Osteoblast (primary cell): ENCODE results near the gene SPTBN5. TPM values are rescaled to one million over a fixed set of nuclear protein-coding genes. Genes with fewer than 3 reads are reported as not detected.

Experiments used
- DNase-seq: peaks from one replicate; pipeline ENCODE4 v3.0.0; 2011; ENCODE audit warnings: low spot score, mixed read lengths; ENCODE audit not compliant: insufficient read length; ENCODE audit errors: missing footprints
- H2AFZ ChIP-seq: 2 replicates; pipeline ENCODE4 v1.6.0; 2011; ENCODE audit warnings: mild to moderate bottlenecking, low read length
- H3K27ac ChIP-seq: 2 replicates; pipeline ENCODE4 v1.5.1; 2011; ENCODE audit warnings: mild to moderate bottlenecking, low read depth, low read length, moderate library complexity
- H3K27me3 ChIP-seq: 2 replicates; pipeline ENCODE4 v1.6.0; 2012; ENCODE audit warnings: mild to moderate bottlenecking, control low read depth, inconsistent platforms, low read length, moderate library complexity; ENCODE audit not compliant: insufficient read depth
- H3K36me3 ChIP-seq: 2 replicates; pipeline ENCODE4 v1.5.1; 2011; ENCODE audit warnings: mild to moderate bottlenecking, low read length, control low read depth, moderate library complexity; ENCODE audit not compliant: insufficient read depth
- H3K4me1 ChIP-seq: 2 replicates; pipeline ENCODE4 v1.5.1; 2011; ENCODE audit warnings: mild to moderate bottlenecking, low read length, control low read depth, moderate library complexity; ENCODE audit not compliant: insufficient read depth
- H3K4me2 ChIP-seq: 2 replicates; pipeline ENCODE4 v1.6.0; 2011; ENCODE audit warnings: mild to moderate bottlenecking, low read length; ENCODE audit not compliant: insufficient read depth
- H3K4me3 ChIP-seq: fragments of 200-600 bp; sonication (generic); 3 replicates; pipeline ENCODE4 v1.5.1; 2012; ENCODE audit warnings: mild to moderate bottlenecking, low read length, inconsistent platforms; ENCODE audit not compliant: insufficient read depth
- H3K79me2 ChIP-seq: 2 replicates; pipeline ENCODE4 v1.6.0; 2012; ENCODE audit warnings: mild to moderate bottlenecking, low read length, control low read depth, inconsistent platforms; ENCODE audit not compliant: insufficient read depth
- H3K9me3 ChIP-seq: 2 replicates; pipeline ENCODE4 v1.5.1; 2011; ENCODE audit warnings: low read depth, low read length, control low read depth
- H4K20me1 ChIP-seq: 2 replicates; pipeline ENCODE4 v1.6.0; 2012; ENCODE audit warnings: mild to moderate bottlenecking, low read length, control low read depth; ENCODE audit not compliant: insufficient read depth
- total RNA-seq: library from RNA; depleted of rRNA; stranded (reverse); fragments of >200 nt; gene quantifications from 2 replicates; pipeline ENCODE4 v1.2.3, GENCODE V29; 2012
- TF ChIP-seq, protein P1 (sequence below): IDR thresholded peaks from 2 replicates; pipeline ENCODE4 v1.5.1; 2011; ENCODE audit warnings: mild to moderate bottlenecking, low read depth, low read length, moderate library complexity; ENCODE audit errors: extremely low read depth

Gene SPTBN5
- total RNA-seq, 1 donor = 0.36 TPM

DNA sequence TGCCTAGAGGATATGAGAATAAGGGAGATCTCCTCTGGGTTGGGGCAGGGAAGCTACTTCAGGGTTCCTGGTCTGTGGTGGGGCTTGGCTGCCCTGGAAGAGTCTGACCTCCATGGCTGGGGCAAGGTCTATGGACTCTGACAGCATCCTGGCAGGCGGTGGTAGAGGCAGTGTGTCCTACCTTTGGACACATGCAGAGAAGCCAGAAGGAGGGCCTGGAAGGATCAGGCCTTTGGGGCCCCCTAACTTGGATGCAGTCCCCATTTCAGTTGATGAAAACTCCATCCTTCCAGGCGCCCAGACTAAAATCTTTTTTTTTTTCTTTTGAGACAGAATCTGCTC is 10.4 kb downstream of the SPTBN5 start:
- TF ChIP-seq, protein P1, sequence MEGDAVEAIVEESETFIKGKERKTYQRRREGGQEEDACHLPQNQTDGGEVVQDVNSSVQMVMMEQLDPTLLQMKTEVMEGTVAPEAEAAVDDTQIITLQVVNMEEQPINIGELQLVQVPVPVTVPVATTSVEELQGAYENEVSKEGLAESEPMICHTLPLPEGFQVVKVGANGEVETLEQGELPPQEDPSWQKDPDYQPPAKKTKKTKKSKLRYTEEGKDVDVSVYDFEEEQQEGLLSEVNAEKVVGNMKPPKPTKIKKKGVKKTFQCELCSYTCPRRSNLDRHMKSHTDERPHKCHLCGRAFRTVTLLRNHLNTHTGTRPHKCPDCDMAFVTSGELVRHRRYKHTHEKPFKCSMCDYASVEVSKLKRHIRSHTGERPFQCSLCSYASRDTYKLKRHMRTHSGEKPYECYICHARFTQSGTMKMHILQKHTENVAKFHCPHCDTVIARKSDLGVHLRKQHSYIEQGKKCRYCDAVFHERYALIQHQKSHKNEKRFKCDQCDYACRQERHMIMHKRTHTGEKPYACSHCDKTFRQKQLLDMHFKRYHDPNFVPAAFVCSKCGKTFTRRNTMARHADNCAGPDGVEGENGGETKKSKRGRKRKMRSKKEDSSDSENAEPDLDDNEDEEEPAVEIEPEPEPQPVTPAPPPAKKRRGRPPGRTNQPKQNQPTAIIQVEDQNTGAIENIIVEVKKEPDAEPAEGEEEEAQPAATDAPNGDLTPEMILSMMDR = no peak
- H4K20me1 ChIP-seq = no peaks in the 10 kb centered on the region
- H3K27me3 ChIP-seq = peaks cover 9% of the 10 kb centered on the region
- H3K9me3 ChIP-seq = no peaks in the 10 kb centered on the region
- no peak overlapping the region for H3K4me2 ChIP-seq
- no peaks in the 10 kb centered on the region for H3K4me1 ChIP-seq
- H3K27ac ChIP-seq = no peak overlapping the region
- no peaks in the 10 kb centered on the region for H3K36me3 ChIP-seq
- DNase-seq = peak; percentile 73
- no peaks in the 10 kb centered on the region for H3K79me2 ChIP-seq
- H3K4me3 ChIP-seq = no peak overlapping the region
- no peak overlapping the region for H2AFZ ChIP-seq

DNA sequence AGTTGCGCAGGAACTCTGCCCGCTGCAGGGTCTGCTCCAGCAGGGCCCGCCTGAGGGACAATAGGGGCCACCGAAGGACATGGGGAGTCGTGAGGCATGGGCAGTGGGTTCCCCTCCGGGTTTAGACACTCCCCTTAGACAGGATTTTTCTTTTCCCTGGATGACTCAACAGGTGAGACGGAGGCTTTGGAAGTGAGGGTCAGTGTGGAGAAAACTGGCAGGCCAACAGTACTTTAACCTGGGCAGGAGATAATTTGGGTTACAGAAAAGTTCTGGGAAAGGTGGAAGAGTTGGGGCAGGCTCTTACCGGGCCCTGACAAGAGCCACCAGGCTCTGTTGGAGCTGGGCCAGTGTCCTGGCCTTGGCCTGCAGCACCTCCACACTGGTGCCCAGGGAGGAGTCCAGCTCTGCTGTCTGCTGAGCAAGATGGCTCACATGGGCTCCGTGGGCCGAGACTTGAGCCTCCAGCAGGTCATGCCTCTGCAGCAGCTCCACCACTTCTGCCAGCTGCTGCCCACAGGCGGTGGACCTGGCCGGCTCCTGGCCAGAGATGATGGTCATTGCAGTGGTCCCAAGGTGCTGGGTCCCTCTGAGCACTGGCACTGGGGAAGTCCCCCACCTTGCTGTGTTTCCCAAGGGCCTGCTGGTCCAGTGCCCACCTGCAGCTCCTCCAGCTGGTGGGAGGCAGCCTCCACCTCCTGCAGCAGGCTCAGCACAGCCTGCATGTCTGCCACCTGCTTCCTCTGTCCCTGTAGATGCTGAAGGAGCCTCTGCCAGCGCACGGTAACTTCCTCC is 11.0 kb downstream of the SPTBN5 start:
- Histone ChIP-seq H3K4me1 (no peaks in the 10 kb centered on the region), H3K79me2 (no peaks in the 10 kb centered on the region), H3K27ac (no peak overlapping the region), H3K27me3 (peaks cover 9% of the 10 kb centered on the region), H3K4me3 (no peak overlapping the region), H4K20me1 (no peaks in the 10 kb centered on the region), H3K4me2 (no peak overlapping the region), H3K36me3 (no peaks in the 10 kb centered on the region), H3K9me3 (no peaks in the 10 kb centered on the region), H2AFZ (no peak overlapping the region)
- peak; percentile 69 for DNase-seq
- TF ChIP-seq, protein P1 = no peak

DNA sequence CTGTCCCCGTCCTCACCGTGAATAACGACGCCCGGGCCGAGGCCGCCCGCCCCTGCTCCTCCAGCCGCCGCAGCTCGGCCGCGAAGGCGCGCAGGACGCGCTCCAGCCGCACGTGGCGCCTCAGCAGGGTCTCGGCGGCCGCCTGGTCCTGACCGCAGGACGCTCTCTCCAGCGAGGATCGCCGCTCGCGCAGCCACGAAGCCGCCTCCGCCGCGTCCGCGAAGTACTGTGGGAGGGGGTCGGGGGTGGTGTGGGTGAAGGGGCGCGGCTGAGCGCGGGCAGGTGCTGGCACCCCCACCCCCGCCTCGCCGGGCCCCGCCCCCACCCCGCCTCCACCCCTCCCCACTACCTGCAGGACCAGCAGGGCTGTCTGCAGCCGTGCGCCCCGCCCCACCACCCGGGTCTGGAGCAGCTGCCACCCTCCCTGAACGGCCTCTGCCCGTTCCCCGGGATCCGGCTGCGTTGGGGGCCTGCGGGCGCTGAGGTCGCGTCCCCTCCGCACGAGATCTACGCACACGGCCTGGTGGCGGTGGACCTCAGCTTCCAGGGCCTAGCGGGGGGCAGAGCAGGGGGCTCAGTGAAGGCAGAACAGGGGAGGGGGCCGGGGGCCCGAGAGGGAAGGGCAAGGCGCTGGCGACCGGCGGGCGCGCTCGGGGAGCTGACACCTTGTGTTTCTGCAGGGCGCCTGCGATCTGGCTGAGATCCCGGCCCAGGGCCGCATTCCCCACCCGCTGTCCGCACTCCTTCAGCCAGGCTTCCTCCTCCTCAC is 11.7 kb downstream of the SPTBN5 start:
- Histone ChIP-seq H3K4me1 (no peaks in the 10 kb centered on the region), H3K36me3 (no peaks in the 10 kb centered on the region), H3K27ac (no peak overlapping the region), H4K20me1 (no peaks in the 10 kb centered on the region), H3K27me3 (peaks cover 9% of the 10 kb centered on the region), H2AFZ (peak overlapping the region; percentile 74), H3K4me2 (peak overlapping the region; percentile 61), H3K79me2 (no peaks in the 10 kb centered on the region), H3K9me3 (no peaks in the 10 kb centered on the region), H3K4me3 (peak overlapping the region; percentile 22)
- TF ChIP-seq, protein P1 = no peak
- DNase-seq = no peak

DNA sequence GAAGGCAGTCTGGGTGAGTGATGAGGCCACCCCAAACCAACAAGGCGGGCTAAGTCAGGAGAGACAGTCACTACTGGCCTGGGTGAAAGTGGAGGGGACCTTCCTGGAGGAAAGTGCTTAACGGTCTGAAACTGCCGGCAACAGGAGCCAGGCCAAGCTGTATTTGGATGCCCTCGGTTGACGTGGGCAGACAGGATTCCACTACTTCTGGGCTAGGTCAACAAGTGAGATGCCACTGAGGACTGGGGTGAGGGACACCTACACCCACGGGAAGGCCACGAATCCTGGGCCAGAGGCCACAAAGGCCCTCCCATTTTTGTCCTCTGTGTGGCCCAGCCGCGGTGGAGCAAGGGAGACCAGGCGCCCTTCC is 12.3 kb downstream of the SPTBN5 start:
- peaks cover 9% of the 10 kb centered on the region for H3K27me3 ChIP-seq
- peak overlapping the region; percentile 61 for H3K4me2 ChIP-seq
- H4K20me1 ChIP-seq = no peaks in the 10 kb centered on the region
- peak overlapping the region; percentile 22 for H3K4me3 ChIP-seq
- H3K27ac ChIP-seq = no peak overlapping the region
- no peaks in the 10 kb centered on the region for H3K4me1 ChIP-seq
- TF ChIP-seq, protein P1 = no peak
- no peaks in the 10 kb centered on the region for H3K9me3 ChIP-seq
- H2AFZ ChIP-seq = peak overlapping the region; percentile 74
- H3K79me2 ChIP-seq = no peaks in the 10 kb centered on the region
- H3K36me3 ChIP-seq = no peaks in the 10 kb centered on the region
- no peak for DNase-seq
